GM12878 (cell line): ENCODE results near the gene DACT3. TPM values are rescaled to one million over a fixed set of nuclear protein-coding genes. Genes with fewer than 3 reads are reported as not detected.

Experiments
- ATAC-seq: fragments of 200-7000 bp; cut with Tn5 transposase; 3 replicates; pipeline ENCODE4 v1.9.1; 2020; ENCODE audit warnings: mild to moderate bottlenecking, moderate library complexity
- BruUV-seq: library from RNA; stranded (reverse); fragments of 400-500 nt; replicated peaks from 2 replicates; lab custom pipeline; 2021; lab: Mats Ljungman, UMichigan
- CTCF ChIA-PET: fragments of 300-600 bp; sonication (Branson Sonifier 250); formaldehyde crosslinking; extraction: SDS; loops from one replicate; lab custom pipeline; 2021; ENCODE audit warnings: inconsistent platforms; lab: Yijun Ruan, JAX
- POLR2A ChIA-PET: fragments of 350-600 bp; formaldehyde crosslinking; extraction: SDS; loops from one replicate; lab custom pipeline; 2021; ENCODE audit warnings: inconsistent platforms; lab: Charles Lee
- RAD21 ChIA-PET: fragments of 300-600 bp; sonication (Branson Sonifier 250); formaldehyde crosslinking; loops from one replicate; lab custom pipeline; 2023; ENCODE audit warnings: antibody characterized with exemption; ENCODE audit not compliant: unreplicated experiment; lab: Charles Lee
- SMC1A ChIA-PET: fragments of 300-600 bp; sonication (Branson Sonifier 250); formaldehyde crosslinking; loops from one replicate; lab custom pipeline; 2023; ENCODE audit not compliant: unreplicated experiment, uncharacterized antibody; lab: Charles Lee
- DNase-seq: peaks from one replicate; pipeline ENCODE4 v3.0.0-alpha.2; 2011; ENCODE audit warnings: low read depth, low spot score
- FAIRE-seq: peaks from 3 replicates; lab custom pipeline; 2011; peaks lifted over from hg19 to GRCh38; lab: Jason Lieb, UNC
- H2AFZ ChIP-seq: 2 replicates; pipeline ENCODE4 v1.6.0; 2011; ENCODE audit warnings: low read depth, low read length, control low read depth; ENCODE audit not compliant: control insufficient read depth
- H3K27ac ChIP-seq: 2 replicates; pipeline ENCODE4 v1.5.1; 2011; ENCODE audit warnings: control low read depth; ENCODE audit not compliant: control insufficient read depth, insufficient read depth
- H3K27me3 ChIP-seq, 2 experiments: replicated peaks in 1 of 2; 2 replicates each; pipeline versions ENCODE4 v1.6.0 to v1.6.1; 2011; ENCODE audit warnings: low read length in 1 of 2; ENCODE audit not compliant: control insufficient read depth in 2 of 2, insufficient read depth in 2 of 2
- H3K36me3 ChIP-seq, 2 experiments: 2 replicates each; pipeline ENCODE4 v1.5.1; 2011; ENCODE audit warnings: low read length in 1 of 2; ENCODE audit not compliant: control insufficient read depth in 2 of 2, insufficient read depth in 2 of 2
- H3K4me1 ChIP-seq: 2 replicates; pipeline ENCODE4 v1.6.1; 2011; ENCODE audit warnings: mild to moderate bottlenecking, low read length, moderate library complexity, mixed read lengths; ENCODE audit not compliant: control insufficient read depth, insufficient read depth
- H3K4me2 ChIP-seq: 2 replicates; pipeline ENCODE4 v1.6.0; 2011; ENCODE audit warnings: control low read depth; ENCODE audit not compliant: control insufficient read depth, insufficient read depth
- H3K4me3 ChIP-seq: fragments of 200-600 bp; sonication (generic); 2 replicates; pipeline ENCODE4 v1.5.1; 2016
- H3K79me2 ChIP-seq: 2 replicates; pipeline ENCODE4 v1.6.0; 2011; ENCODE audit warnings: low read length; ENCODE audit not compliant: control insufficient read depth, insufficient read depth
- H3K9ac ChIP-seq: 2 replicates; pipeline ENCODE4 v1.8.0; 2011; ENCODE audit warnings: low read length, control low read depth, mixed read lengths; ENCODE audit not compliant: control insufficient read depth, insufficient read depth
- H3K9me3 ChIP-seq: replicated peaks from 3 replicates; pipeline ENCODE4 v1.5.1; 2011; ENCODE audit warnings: mild to moderate bottlenecking, low read length; ENCODE audit not compliant: control insufficient read depth, insufficient read depth
- H4K20me1 ChIP-seq: 2 replicates; pipeline ENCODE4 v1.6.0; 2011; ENCODE audit not compliant: control insufficient read depth, insufficient read depth
- CREB1 ChIP-seq: IDR thresholded peaks from 2 replicates; pipeline ENCODE4 v1.6.1; 2012; ENCODE audit warnings: low read depth, mild to moderate bottlenecking, inconsistent platforms
- GATAD2B ChIP-seq: fragments of 450-650 bp; conservative IDR thresholded peaks from 2 replicates; pipeline ENCODE4 v1.6.1; 2017; ENCODE audit warnings: low read depth, mild to moderate bottlenecking, moderate library complexity
- IKZF2 ChIP-seq, 2 experiments: fragments of 450-650 bp; IDR thresholded peaks; 2 replicates each; pipeline ENCODE4 v1.6.1; 2017; ENCODE audit warnings: mild to moderate bottlenecking in 2 of 2, moderate library complexity in 2 of 2
- KLF5 ChIP-seq: fragments of 450-650 bp; IDR thresholded peaks from 2 replicates; pipeline ENCODE4 v1.6.1; 2014; ENCODE audit warnings: mild to moderate bottlenecking; ENCODE audit not compliant: partially characterized antibody
- MEF2A ChIP-seq: IDR thresholded peaks from 2 replicates; pipeline ENCODE4 v1.6.1; 2011; ENCODE audit warnings: low read depth, mild to moderate bottlenecking, low read length, moderate library complexity; ENCODE audit not compliant: insufficient read depth
- MYC ChIP-seq: IDR thresholded peaks from 2 replicates; pipeline ENCODE4 v1.6.1; 2011; ENCODE audit warnings: mild to moderate bottlenecking, low read length, moderate library complexity, inconsistent platforms; ENCODE audit not compliant: insufficient read depth, insufficient replicate concordance, insufficient read length, severe bottlenecking
- NR2C1 ChIP-seq: fragments of 450-650 bp; IDR thresholded peaks from 2 replicates; pipeline ENCODE4 v1.6.1; 2017; ENCODE audit warnings: antibody characterized with exemption, mild to moderate bottlenecking, moderate library complexity
- NRF1 ChIP-seq: conservative IDR thresholded peaks from 2 replicates; pipeline ENCODE4 v1.6.1; 2011; ENCODE audit warnings: mild to moderate bottlenecking, low read depth, low read length, improper control_type of control experiment
- POLR2AphosphoS5 ChIP-seq: IDR thresholded peaks from 2 replicates; pipeline ENCODE4 v1.6.1; 2011; ENCODE audit warnings: mild to moderate bottlenecking, low read length, inconsistent platforms
- RCOR1 ChIP-seq: conservative IDR thresholded peaks from 2 replicates; pipeline ENCODE4 v1.6.1; 2012; ENCODE audit warnings: low read depth, low read length, improper control_type of control experiment
- SIN3A ChIP-seq: IDR thresholded peaks from 2 replicates; pipeline ENCODE4 v1.6.1; 2012; ENCODE audit warnings: low read depth, low read length, improper control_type of control experiment
- SPI1 ChIP-seq: IDR thresholded peaks from 2 replicates; pipeline ENCODE4 v1.6.1; 2011; ENCODE audit warnings: low read depth, mild to moderate bottlenecking, low read length, moderate library complexity, borderline replicate concordance; ENCODE audit not compliant: insufficient read depth
- WGBS: methylation state at CpG from one replicate; pipeline ENCODE4 v1.1.6; 2016; ENCODE audit warnings: low lambda C conversion rate; ENCODE audit not compliant: insufficient replicate concordance, insufficient coverage; ENCODE audit errors: missing lambda C conversion rate; 5-methylcytosine and 5-hydroxymethylcytosine counted together
- in situ Hi-C: fragments of 300-500 bp; cut with MboI; formaldehyde crosslinking; loops from 9 replicates; pipeline ENCODE4 v1.14.3; 2018; ENCODE audit warnings: mixed read lengths
- intact Hi-C: fragments of 100-400 bp; cut with micrococcal nuclease; formaldehyde crosslinking; loops from one replicate; pipeline ENCODE4 v1.14.2; 2022; ENCODE audit not compliant: unreplicated experiment
- polyA plus RNA-seq, 11 experiments: library from polyadenylated mRNA; depleted of rRNA in 4 of 11; unstranded in 6 of 11; stranded (reverse) in 5 of 11; fragments of >200 nt; fragmentation: Nextera tagmentation in 4 of 11; fragmentation: Illumina TruSeq in 1 of 11; extraction: Ambion mirVana in 4 of 11; extraction: Trizol in 1 of 11; gene quantifications; 1 replicate in 1 of 11; 2 replicates in 10 of 11; pipeline versions ENCODE4 v1.2.1 to v1.2.3, GENCODE V29; 2011 to 2016; ENCODE audit warnings: inconsistent platforms in 2 of 11, missing spikeins in 2 of 11, low read depth in 1 of 11
- total RNA-seq, 4 experiments: library from RNA; depleted of rRNA in 3 of 4; stranded (reverse); fragments of >200 nt in 3 of 4; fragmentation: Illumina TruSeq in 1 of 4; extraction: Trizol in 1 of 4; gene quantifications; 2 replicates each; pipeline versions ENCODE4 v1.2.1 to v1.2.3, GENCODE V29; 2013 to 2021
- TF ChIP-seq, protein P1 (sequence below): fragments of 450-650 bp; IDR thresholded peaks from 2 replicates; pipeline ENCODE4 v1.6.1; 2016; ENCODE audit warnings: mild to moderate bottlenecking
- TF ChIP-seq, protein P2 (sequence below), 3 experiments: IDR thresholded peaks in 2 of 3; conservative IDR thresholded peaks in 1 of 3; 2 replicates each; pipeline ENCODE4 v1.5.1; 2011; ENCODE audit warnings: low read depth in 3 of 3, low read length in 3 of 3, mild to moderate bottlenecking in 3 of 3, control low read depth in 2 of 3, moderate library complexity in 2 of 3, inconsistent platforms in 1 of 3, mixed read lengths in 1 of 3; ENCODE audit not compliant: control insufficient read depth in 2 of 3, insufficient read depth in 1 of 3; ENCODE audit errors: extremely low read depth in 1 of 3
- TF ChIP-seq, protein P3 (sequence below): fragments of 450-650 bp; IDR thresholded peaks from 2 replicates; pipeline ENCODE4 v1.6.1; 2018; ENCODE audit warnings: mild to moderate bottlenecking, low read depth, moderate library complexity; ENCODE audit not compliant: partially characterized antibody

DACT3 gene
- total and polyA plus RNA-seq, 10 of the 15 experiments (the other 5 are each of a cell fraction or from before 2014, with no cell fraction given): 0.05 to 2.5 (median 0.35) TPM; not detected in 1

DNA sequence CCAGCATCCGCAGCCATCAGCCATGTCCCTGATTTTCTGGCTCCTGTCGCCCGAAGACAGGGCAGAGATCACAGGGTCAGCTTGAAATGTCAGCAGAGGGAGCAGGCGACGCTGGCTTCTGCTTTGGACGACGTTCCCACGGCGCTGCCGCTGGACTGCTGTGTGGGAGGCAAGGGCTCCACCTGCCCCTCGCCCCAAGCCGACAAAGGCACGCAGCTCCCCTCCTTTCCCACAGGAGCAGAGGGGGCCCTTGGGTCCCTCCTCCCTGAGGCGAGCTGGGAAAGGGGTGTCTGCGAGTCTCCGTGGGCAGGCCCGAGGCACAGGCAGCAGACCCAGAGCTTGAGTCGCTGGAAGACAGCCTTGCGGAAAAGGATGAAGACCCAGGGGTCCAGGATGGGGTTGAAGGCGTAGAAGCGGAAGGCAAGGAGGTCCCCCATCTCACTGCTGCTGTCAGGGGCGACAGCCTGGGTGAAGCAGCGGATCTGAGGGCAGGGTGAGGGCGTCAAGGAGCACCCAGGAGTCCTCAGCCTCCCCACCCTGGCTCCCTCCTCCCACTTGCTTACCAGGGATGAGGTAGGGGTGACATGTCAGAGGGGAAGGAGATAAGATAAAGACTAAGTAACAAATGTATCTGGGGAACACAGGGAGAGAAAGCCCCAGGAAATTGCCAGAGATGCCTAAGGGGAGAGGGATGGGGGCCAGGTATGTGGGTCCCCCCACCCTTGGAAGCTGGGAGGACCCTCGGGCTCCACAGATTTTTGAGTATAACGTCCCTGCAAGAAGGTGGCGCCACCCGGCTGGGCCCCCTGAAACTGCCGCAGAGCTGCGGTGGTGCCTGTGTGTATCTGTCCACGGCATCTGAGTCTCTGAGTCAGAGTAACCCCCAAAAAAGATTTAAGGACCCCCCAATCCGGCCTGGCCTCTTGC is 39.5 kb downstream of the DACT3 start:
- Histone ChIP-seq H3K9me3 (no peaks in the 10 kb centered on the region), H3K27ac (peak overlapping the region; percentile 85), H3K36me3 (no peaks in the 10 kb centered on the region), H3K79me2 (peaks cover 32% of the 10 kb centered on the region), H2AFZ (no peak overlapping the region), H4K20me1 (no peaks in the 10 kb centered on the region), H3K4me3 (peak overlapping the region; percentile 53), H3K4me1 (peaks cover 58% of the 10 kb centered on the region), H3K4me2 (peak overlapping the region; percentile 81), H3K9ac (peak overlapping the region; percentile 40), H3K27me3 (no peaks in the 10 kb centered on the region)
- no peak for DNase-seq
- ChIA-PET RAD21 (interaction anchor here (0.8 to 11.8 kb wide), 5 partner anchors 9 to 78 kb away, joined by 3 to 245 read pairs (median 6); partner anchors contain the start of gene DACT3), CTCF (interaction anchor here (1.1 to 13.7 kb wide), 12 partner anchors 8 to 117 kb away, joined by 3 to 434 read pairs (median 6); partner anchors contain the start of genes CALM3, DACT3 and PTGIR), SMC1A (interaction anchor here (0.9 to 17.6 kb wide), 5 partner anchors 9 to 41 kb away, joined by 3 to 286 read pairs (median 6); partner anchors contain the start of gene DACT3), POLR2A (interaction anchor here (0.9 to 7.7 kb wide), 4 partner anchors 10 to 38 kb away, joined by 3 to 72 read pairs (median 8); partner anchors contain the start of gene CALM3)
- 89% methylated on average over 25 of the region's 32 CpGs for WGBS
- in situ Hi-C loops: no loop called here
- no peak for FAIRE-seq
- intact Hi-C loops: no loop called here
- BruUV-seq: no TSS peak
- no peak for ATAC-seq
- TF ChIP-seq, protein P1, sequence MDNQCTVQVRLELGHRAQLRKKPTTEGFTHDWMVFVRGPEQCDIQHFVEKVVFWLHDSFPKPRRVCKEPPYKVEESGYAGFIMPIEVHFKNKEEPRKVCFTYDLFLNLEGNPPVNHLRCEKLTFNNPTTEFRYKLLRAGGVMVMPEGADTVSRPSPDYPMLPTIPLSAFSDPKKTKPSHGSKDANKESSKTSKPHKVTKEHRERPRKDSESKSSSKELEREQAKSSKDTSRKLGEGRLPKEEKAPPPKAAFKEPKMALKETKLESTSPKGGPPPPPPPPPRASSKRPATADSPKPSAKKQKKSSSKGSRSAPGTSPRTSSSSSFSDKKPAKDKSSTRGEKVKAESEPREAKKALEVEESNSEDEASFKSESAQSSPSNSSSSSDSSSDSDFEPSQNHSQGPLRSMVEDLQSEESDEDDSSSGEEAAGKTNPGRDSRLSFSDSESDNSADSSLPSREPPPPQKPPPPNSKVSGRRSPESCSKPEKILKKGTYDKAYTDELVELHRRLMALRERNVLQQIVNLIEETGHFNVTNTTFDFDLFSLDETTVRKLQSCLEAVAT: peak; percentile 97
- TF ChIP-seq MEF2A: no peak
- TF ChIP-seq POLR2AphosphoS5: no peak
- TF ChIP-seq, protein P2, sequence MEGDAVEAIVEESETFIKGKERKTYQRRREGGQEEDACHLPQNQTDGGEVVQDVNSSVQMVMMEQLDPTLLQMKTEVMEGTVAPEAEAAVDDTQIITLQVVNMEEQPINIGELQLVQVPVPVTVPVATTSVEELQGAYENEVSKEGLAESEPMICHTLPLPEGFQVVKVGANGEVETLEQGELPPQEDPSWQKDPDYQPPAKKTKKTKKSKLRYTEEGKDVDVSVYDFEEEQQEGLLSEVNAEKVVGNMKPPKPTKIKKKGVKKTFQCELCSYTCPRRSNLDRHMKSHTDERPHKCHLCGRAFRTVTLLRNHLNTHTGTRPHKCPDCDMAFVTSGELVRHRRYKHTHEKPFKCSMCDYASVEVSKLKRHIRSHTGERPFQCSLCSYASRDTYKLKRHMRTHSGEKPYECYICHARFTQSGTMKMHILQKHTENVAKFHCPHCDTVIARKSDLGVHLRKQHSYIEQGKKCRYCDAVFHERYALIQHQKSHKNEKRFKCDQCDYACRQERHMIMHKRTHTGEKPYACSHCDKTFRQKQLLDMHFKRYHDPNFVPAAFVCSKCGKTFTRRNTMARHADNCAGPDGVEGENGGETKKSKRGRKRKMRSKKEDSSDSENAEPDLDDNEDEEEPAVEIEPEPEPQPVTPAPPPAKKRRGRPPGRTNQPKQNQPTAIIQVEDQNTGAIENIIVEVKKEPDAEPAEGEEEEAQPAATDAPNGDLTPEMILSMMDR (IDR thresholded peaks at IDR 0.05 in 2 of 3, conservative IDR thresholded peaks at IDR 0.05 in 1 of 3; ENCODE audit: control insufficient read depth in 2 of 3, extremely low read depth in 1 of 3, insufficient read depth in 1 of 3, low read depth in 3 of 3, low read length in 3 of 3): peak; percentile 20 to 29 (median 27); a peak in 4 of 6 replicates
- 0 out of 4 replicates have a peak, but pooled peaks of 1 of the 2 experiments have one; percentile 10 for TF ChIP-seq IKZF2 (IDR thresholded peaks at IDR 0.05)
- 0 out of 2 replicates have a peak, but pooled peaks have one; percentile 18 for TF ChIP-seq GATAD2B
- no peak for TF ChIP-seq SPI1
- TF ChIP-seq, protein P3, sequence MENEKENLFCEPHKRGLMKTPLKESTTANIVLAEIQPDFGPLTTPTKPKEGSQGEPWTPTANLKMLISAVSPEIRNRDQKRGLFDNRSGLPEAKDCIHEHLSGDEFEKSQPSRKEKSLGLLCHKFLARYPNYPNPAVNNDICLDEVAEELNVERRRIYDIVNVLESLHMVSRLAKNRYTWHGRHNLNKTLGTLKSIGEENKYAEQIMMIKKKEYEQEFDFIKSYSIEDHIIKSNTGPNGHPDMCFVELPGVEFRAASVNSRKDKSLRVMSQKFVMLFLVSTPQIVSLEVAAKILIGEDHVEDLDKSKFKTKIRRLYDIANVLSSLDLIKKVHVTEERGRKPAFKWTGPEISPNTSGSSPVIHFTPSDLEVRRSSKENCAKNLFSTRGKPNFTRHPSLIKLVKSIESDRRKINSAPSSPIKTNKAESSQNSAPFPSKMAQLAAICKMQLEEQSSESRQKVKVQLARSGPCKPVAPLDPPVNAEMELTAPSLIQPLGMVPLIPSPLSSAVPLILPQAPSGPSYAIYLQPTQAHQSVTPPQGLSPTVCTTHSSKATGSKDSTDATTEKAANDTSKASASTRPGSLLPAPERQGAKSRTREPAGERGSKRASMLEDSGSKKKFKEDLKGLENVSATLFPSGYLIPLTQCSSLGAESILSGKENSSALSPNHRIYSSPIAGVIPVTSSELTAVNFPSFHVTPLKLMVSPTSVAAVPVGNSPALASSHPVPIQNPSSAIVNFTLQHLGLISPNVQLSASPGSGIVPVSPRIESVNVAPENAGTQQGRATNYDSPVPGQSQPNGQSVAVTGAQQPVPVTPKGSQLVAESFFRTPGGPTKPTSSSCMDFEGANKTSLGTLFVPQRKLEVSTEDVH: no peak
- no peak for TF ChIP-seq NR2C1
- no peak for TF ChIP-seq KLF5
- TF ChIP-seq MYC: no peak
- TF ChIP-seq SIN3A: no peak
- no peak for TF ChIP-seq RCOR1
- TF ChIP-seq NRF1: no peak
- TF ChIP-seq CREB1: no peak
